Adrenal gland (tissue), 12 donors: ENCODE results near the gene CELF3. TPM values are rescaled to one million over a fixed set of nuclear protein-coding genes. Genes with fewer than 3 reads are reported as not detected.

Experiments used
- DNase-seq, 7 donors: peaks; one replicate each; pipeline ENCODE4 v3.0.0-alpha.2; 2019 to 2020
- H3K27ac ChIP-seq, 5 donors: fragments of 200-600 bp; sonication (generic) in 4 of 5; 1 replicate in 3 of 5; 2 replicates in 2 of 5; pipeline versions ENCODE4 v1.5.1 to v1.8.0; 2016 to 2020; ENCODE audit warnings: mild to moderate bottlenecking in 1 of 5
- H3K27me3 ChIP-seq: fragments of 200-600 bp; 2 replicates; pipeline ENCODE4 v1.8.0; 2021
- H3K36me3 ChIP-seq, 2 donors: fragments of 200-600 bp; replicated peaks in 1 of 2; 1 replicate in 1 of 2; 2 replicates in 1 of 2; pipeline versions ENCODE4 v1.5.1 to v1.8.0; 2018 to 2022
- H3K4me1 ChIP-seq, 2 donors: fragments of 200-600 bp; replicated peaks in 1 of 2; 1 replicate in 1 of 2; 2 replicates in 1 of 2; pipeline versions ENCODE4 v1.5.1 to v1.8.0; 2018 to 2021
- H3K4me3 ChIP-seq, 4 donors: fragments of 200-600 bp; sonication (generic) in 3 of 4; one replicate each; pipeline ENCODE4 v1.5.1; 2016 to 2018
- H3K9me3 ChIP-seq, 3 donors: fragments of 200-600 bp; sonication (generic) in 1 of 3; replicated peaks in 1 of 3; 1 replicate in 2 of 3; 2 replicates in 1 of 3; pipeline versions ENCODE4 v1.5.1 to v1.8.0; 2016 to 2021
- POLR2A ChIP-seq, 2 donors: fragments of 450-650 bp; IDR thresholded peaks; one replicate each; pipeline ENCODE4 v1.6.1; 2017; ENCODE audit warnings: antibody characterized with exemption in 2 of 2, mild to moderate bottlenecking in 2 of 2, moderate library complexity in 1 of 2
- WGBS, 4 donors: extraction: QIAGEN DNeasy Blood & Tissue Kit in 2 of 4; methylation state at CpG; one replicate each; pipeline versions ENCODE4 v1.1.5 to v1.1.7; 2013 to 2017; 5-methylcytosine and 5-hydroxymethylcytosine counted together
- intact Hi-C, 2 donors: fragments of 100-400 bp; cut with DNase I; formaldehyde crosslinking; loops; one replicate each; pipeline versions ENCODE4 v1.14.1 to v1.15.0; 2022 to 2023
- polyA plus RNA-seq, 3 donors: library from polyadenylated mRNA; stranded (reverse); fragments of 200-250 nt in 2 of 3; fragments of 350-450 nt in 1 of 3; fragmentation: Illumina TruSeq in 1 of 3; extraction: RNeasy Lipid Tissue Mini Kit (QIAGEN cat#74804) in 1 of 3; gene quantifications; one replicate each; pipeline ENCODE4 v1.2.3, GENCODE V29; 2013 to 2014
- total RNA-seq, 9 donors: library from RNA; depleted of rRNA in 4 of 9; stranded (reverse); fragments of >200 nt in 4 of 9; fragments of 120-200 nt in 1 of 9; fragmentation: NEBNext Ultra II Directional in 1 of 9; extraction: Animal tissue kit (Norgen Biotek cat#: 25700) in 1 of 9; gene quantifications; one replicate each; pipeline versions ENCODE4 v1.1.0 to v1.2.4, GENCODE V29; 2013 to 2023
- TF ChIP-seq, protein P1 (sequence below), 6 experiments: fragments of 450-650 bp in 4 of 6; fragments of 200-600 bp in 2 of 6; sonication (generic) in 1 of 6; IDR thresholded peaks; 1 replicate in 5 of 6; 2 replicates in 1 of 6; pipeline versions ENCODE4 v1.5.1 to v1.8.0; 2016 to 2021; ENCODE audit warnings: antibody characterized with exemption in 6 of 6, mild to moderate bottlenecking in 2 of 6, moderate library complexity in 1 of 6
- donor health status: healthy with polysubstance abuse.
- donor health status: Bipolar disorder and iron deficiency.
- donor health status: DM: yes; HTN: yes; CAD: no.
- donor health status: DM: no; HTN: no; CAD: no.
- donor health status: DM: no; HTN: no; CAD: no.
- donor health status: DM: yes; HTN: yes; CAD: no.

CELF3 gene
- total and polyA plus RNA-seq, 12 donors = 0.10 to 128 (median 7.7) TPM; not detected in 3

DNA sequence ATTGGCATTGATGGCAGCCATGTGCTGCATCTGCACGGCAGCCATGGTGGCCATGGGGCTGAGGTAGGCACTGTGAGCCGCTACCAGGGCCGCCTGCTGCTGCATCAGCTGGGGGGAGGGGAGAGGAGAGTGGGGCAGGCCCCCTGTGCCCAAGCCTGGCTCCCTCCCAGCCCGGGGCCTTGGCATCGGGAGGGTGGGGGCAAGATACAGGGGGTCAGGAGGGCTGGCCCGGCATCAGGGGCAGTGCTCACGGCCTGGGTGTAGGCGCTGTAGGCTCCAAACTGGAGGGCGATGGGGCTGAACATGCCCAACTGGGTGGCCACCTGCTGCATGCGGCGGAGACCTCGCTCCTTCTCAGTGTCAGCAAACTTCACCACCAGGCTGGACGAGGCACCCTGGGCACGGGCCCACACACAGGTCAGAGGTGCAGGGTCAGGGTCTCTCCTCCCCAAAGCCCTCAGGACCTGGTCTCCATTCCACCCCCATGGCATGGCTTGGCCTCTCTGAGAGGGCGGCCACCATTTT, 9.0 kb downstream of the CELF3 start:
- no peaks in the 10 kb centered on the region for H3K36me3 ChIP-seq

DNA sequence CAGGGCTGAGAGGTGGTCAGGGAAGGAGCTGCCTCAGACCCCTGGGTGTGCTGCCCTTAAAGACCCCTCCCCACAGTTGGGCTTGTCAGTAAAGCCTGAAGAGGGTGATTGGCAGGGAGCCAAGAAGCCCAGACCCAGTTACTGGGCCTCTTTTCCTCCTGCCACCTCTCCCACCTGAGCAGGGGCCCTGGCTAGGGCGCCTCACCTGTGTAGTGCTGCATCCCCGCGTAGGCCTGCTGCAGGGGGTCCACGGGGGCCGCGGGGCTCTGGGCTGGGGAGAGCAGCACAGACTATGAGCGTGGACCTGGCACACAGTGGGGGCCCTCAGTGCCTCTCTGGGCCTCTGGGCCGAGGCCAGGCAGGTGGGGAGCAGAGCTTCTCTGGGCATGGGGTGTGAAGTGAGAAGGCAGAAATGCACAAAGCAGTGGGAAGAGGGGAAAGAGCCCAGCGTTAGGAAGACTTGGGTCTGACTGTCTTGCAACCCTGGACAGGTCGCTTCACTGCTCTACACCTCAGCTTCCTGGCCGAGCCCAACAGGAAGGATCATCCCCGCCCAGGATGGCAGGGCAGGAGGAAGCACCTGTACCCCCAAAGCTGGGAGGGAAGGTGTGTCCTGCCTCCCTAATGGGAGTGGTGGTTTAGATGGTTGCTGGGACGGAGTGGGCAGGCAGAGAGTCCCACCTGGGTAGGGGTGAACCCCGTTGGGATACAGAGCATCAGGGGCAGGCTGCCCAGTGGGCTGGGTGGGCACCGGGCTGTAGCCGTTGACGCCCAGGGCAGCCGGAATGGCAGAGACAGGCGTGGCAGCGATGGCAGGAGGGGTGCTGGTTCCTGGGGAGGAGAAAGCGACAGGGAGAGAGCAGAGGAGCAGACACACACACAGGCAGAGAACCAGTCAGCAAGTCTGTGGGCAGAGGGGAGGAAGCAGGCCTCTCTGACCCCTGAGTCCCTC, 9.9 kb downstream of the CELF3 start:
- H3K4me1 ChIP-seq = no peaks in the 10 kb centered on the region
- no peak overlapping the region for H3K27ac ChIP-seq
- H3K27me3 ChIP-seq = no peaks in the 10 kb centered on the region
- intact Hi-C loops = no loop called here
- H3K36me3 ChIP-seq = peaks cover 0 to 3% of the 10 kb centered on the region in 2 donors
- 74 to 80% (median 79%) methylated on average over 17 to 21 of the region's 21 CpGs for WGBS, 4 donors
- DNase-seq = no peak
- H3K4me3 ChIP-seq = no peak overlapping the region
- no peak for TF ChIP-seq POLR2A (IDR thresholded peaks at IDR 0.05)
- TF ChIP-seq, protein P1, sequence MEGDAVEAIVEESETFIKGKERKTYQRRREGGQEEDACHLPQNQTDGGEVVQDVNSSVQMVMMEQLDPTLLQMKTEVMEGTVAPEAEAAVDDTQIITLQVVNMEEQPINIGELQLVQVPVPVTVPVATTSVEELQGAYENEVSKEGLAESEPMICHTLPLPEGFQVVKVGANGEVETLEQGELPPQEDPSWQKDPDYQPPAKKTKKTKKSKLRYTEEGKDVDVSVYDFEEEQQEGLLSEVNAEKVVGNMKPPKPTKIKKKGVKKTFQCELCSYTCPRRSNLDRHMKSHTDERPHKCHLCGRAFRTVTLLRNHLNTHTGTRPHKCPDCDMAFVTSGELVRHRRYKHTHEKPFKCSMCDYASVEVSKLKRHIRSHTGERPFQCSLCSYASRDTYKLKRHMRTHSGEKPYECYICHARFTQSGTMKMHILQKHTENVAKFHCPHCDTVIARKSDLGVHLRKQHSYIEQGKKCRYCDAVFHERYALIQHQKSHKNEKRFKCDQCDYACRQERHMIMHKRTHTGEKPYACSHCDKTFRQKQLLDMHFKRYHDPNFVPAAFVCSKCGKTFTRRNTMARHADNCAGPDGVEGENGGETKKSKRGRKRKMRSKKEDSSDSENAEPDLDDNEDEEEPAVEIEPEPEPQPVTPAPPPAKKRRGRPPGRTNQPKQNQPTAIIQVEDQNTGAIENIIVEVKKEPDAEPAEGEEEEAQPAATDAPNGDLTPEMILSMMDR (IDR thresholded peaks at IDR 0.05) = no peak
- no peaks in the 10 kb centered on the region for H3K9me3 ChIP-seq

More for the DNA sequence above, 9.0 kb downstream of the CELF3 start:
- TF ChIP-seq, protein P1 (IDR thresholded peaks at IDR 0.05) = no peak
- TF ChIP-seq POLR2A (IDR thresholded peaks at IDR 0.05) = no peak
- DNase-seq = no peak
- H3K4me1 ChIP-seq = no peaks in the 10 kb centered on the region
- 84 to 95% (median 88%) methylated on average over 6 to 15 of the region's 15 CpGs for WGBS, 4 donors
- H3K27me3 ChIP-seq = no peaks in the 10 kb centered on the region
- no peak overlapping the region for H3K27ac ChIP-seq
- no peak overlapping the region for H3K4me3 ChIP-seq
- intact Hi-C loops = no loop called here
- H3K9me3 ChIP-seq = no peaks in the 10 kb centered on the region

DNA sequence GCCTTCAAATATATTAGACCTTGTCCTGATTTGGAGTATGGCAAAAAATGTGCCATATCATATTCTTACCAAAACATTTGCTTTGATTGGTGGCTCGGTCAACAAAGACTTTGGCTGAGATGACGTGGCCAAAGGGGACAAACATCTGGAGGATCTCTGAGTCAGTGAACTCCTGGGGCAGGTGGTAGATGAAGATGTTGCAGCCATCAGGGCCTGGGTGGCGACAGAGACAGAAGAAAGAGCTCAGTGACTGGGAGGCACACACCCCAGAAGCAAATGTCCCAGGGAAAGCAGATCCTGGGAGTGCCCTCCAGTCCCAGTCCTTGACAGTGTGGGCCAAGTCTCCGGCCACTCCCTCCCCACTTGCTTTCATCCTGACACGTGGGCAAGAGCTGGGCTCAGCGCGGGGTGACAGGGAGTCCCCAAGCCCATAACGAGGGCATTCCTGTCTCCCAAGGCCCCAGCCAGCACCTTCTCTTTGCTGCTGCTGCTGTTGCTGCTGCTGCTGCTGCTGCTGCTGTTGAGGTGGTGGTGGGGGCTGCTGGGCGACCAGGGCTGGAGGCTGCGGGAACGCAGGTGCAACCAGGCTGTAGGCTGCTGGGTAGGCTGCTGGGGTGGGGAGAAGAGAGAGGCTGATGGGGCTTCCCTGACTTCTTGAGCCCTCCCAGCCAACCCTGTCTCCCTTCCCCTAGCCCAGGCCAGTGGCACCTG, 10.7 kb downstream of the CELF3 start:
- no peak for TF ChIP-seq POLR2A (IDR thresholded peaks at IDR 0.05)
- TF ChIP-seq, protein P1 (IDR thresholded peaks at IDR 0.05) = no peak
- H3K36me3 ChIP-seq = peaks cover 0 to 11% of the 10 kb centered on the region in 2 donors
- H3K4me1 ChIP-seq = no peaks in the 10 kb centered on the region
- no peaks in the 10 kb centered on the region for H3K9me3 ChIP-seq
- H3K27ac ChIP-seq = no peak overlapping the region
- intact Hi-C loops = no loop called here
- 64 to 67% (median 66%) methylated on average over 5 to 11 of the region's 11 CpGs for WGBS, 4 donors
- no peak overlapping the region for H3K4me3 ChIP-seq
- no peak for DNase-seq
- H3K27me3 ChIP-seq = no peaks in the 10 kb centered on the region

DNA sequence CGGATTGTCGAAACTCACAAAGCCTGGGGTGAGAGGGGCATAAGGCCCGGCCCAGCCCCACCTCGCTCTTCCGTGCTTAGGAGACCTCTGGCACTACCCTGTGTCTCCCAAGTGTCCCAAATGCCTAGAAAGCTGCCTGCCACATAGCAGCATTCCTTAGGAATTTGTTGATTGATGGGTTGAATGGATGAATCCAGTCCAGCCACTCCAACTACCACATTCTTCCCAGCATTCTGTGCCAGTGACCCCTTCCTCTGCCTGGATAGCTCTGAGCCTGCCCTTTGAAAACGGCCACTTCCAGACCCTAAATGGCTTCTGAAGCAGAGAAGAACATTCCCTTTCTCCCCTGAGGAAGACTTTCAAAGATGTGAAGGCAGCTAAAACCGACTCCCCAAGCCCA, 11.5 kb downstream of the CELF3 start:
- TF ChIP-seq POLR2A (IDR thresholded peaks at IDR 0.05) = no peak
- TF ChIP-seq, protein P1 (IDR thresholded peaks at IDR 0.05) = no peak
- WGBS, 4 donors = 87 to 90% (median 89%) methylated on average over 4 to 7 of the region's 7 CpGs

More for the DNA sequence above, 11.5 kb downstream of the CELF3 start:
- no peaks in the 10 kb centered on the region for H3K4me1 ChIP-seq
- no peaks in the 10 kb centered on the region for H3K9me3 ChIP-seq
- H3K27ac ChIP-seq = no peak overlapping the region
- peaks cover 0 to 13% of the 10 kb centered on the region in 2 donors for H3K36me3 ChIP-seq
- no peak overlapping the region for H3K4me3 ChIP-seq
- no peaks in the 10 kb centered on the region for H3K27me3 ChIP-seq
- intact Hi-C loops = no loop called here
- no peak for DNase-seq
